GM18861 (cell line): ENCODE results near the gene PKP3.
"Not testable (repeated sequence)": the region's sequence is repeated elsewhere in the genome, so short reads cannot be mapped to it uniquely, and the experiment has no call there.

Source experiments
- ATAC-seq: cut with Tn5 transposase; IDR thresholded peaks from one replicate; pipeline ENCODE4 v1.9.1; 2021; ENCODE audit not compliant: unreplicated experiment

Gene PKP3

GRCh38 chr11:394034-394857, at the start of gene PKP3:
TSS of gene PKP3 (plus strand) at chr11:394209. CDS start at chr11:394293, 84 bp downstream.
- no peak for ATAC-seq

- no peak for ATAC-seq
These were observed 49.0 kb upstream of the PKP3 start for GRCh38 chr11:344836-345578.

- ATAC-seq = no peak
These were observed 47.5 kb upstream of the PKP3 start for GRCh38 chr11:346529-346928.

GRCh38 chr11:349270-349954, 44.6 kb upstream of the PKP3 start:
- ATAC-seq = not testable (repeated sequence)

- not testable (repeated sequence) for ATAC-seq
These were observed 43.8 kb upstream of the PKP3 start for GRCh38 chr11:350033-350722.

- no peak for ATAC-seq
These were observed 43.2 kb upstream of the PKP3 start for GRCh38 chr11:350723-351255.

GRCh38 chr11:351411-351810, 42.6 kb upstream of the PKP3 start:
- ATAC-seq = no peak

- ATAC-seq = no peak
These were observed 41.5 kb upstream of the PKP3 start for GRCh38 chr11:352456-353031.

- ATAC-seq = no peak
These were observed 40.7 kb upstream of the PKP3 start for GRCh38 chr11:353179-353873.

GRCh38 chr11:355581-356458, 38.2 kb upstream of the PKP3 start:
- no peak for ATAC-seq

GRCh38 chr11:356610-357009, 37.4 kb upstream of the PKP3 start:
- no peak for ATAC-seq

- ATAC-seq = no peak
These were observed 36.4 kb upstream of the PKP3 start for GRCh38 chr11:357582-357981.

GRCh38 chr11:358129-358800, 35.7 kb upstream of the PKP3 start:
- no peak for ATAC-seq

- no peak for ATAC-seq
These were observed 34.8 kb upstream of the PKP3 start for GRCh38 chr11:359181-359714.

GRCh38 chr11:360326-361280, 33.4 kb upstream of the PKP3 start:
- no peak for ATAC-seq

- no peak for ATAC-seq
These were observed 31.2 kb upstream of the PKP3 start for GRCh38 chr11:362642-363442.
